DMS153 (cell line): Measurements from ENCODE around the gene HABP4.
A peak's percentile ranks its signal among the peaks of the same experiment; 100 is the strongest.

Experiments
- DNase-seq: peaks from one replicate; lab custom pipeline; 2025; lab: John Stamatoyannopoulos, UW

Gene HABP4, protein sequence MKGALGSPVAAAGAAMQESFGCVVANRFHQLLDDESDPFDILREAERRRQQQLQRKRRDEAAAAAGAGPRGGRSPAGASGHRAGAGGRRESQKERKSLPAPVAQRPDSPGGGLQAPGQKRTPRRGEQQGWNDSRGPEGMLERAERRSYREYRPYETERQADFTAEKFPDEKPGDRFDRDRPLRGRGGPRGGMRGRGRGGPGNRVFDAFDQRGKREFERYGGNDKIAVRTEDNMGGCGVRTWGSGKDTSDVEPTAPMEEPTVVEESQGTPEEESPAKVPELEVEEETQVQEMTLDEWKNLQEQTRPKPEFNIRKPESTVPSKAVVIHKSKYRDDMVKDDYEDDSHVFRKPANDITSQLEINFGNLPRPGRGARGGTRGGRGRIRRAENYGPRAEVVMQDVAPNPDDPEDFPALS

DNA sequence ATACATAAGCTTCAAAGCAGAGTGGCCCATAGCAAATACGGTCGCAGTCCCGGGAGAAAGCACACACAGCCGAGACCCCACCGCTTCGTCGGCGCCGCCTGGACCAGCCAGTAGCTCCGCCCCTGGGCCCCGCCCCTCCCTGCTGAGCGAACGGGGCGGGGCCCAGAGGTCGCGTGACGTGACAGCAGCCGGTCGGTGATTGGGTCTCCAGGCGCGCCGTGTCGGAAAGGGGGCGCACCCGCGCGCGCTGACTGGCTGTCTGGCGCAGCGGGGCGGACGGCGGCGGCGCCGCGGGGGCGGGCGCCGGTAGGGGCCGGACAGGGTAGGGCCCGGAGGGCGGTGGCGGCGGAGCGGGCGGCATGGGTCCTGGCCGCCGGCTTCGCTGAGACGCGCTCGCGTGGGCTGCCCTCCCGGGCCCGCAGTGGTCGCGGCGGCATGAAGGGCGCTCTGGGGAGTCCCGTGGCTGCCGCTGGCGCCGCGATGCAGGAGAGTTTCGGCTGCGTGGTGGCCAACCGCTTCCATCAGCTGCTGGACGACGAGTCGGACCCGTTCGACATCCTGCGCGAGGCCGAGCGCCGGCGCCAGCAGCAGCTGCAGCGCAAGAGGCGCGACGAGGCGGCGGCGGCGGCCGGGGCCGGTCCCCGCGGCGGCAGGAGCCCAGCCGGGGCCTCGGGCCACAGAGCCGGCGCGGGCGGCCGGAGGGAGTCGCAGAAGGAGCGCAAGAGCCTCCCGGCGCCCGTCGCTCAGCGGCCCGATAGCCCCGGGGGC, at the start of gene HABP4:
HABP4 (plus strand) TSS at position 325 of the 768 bp plus-strand sequence; CDS start at position 436, 111 bp downstream.
- peak; percentile 85 for DNase-seq

DNA sequence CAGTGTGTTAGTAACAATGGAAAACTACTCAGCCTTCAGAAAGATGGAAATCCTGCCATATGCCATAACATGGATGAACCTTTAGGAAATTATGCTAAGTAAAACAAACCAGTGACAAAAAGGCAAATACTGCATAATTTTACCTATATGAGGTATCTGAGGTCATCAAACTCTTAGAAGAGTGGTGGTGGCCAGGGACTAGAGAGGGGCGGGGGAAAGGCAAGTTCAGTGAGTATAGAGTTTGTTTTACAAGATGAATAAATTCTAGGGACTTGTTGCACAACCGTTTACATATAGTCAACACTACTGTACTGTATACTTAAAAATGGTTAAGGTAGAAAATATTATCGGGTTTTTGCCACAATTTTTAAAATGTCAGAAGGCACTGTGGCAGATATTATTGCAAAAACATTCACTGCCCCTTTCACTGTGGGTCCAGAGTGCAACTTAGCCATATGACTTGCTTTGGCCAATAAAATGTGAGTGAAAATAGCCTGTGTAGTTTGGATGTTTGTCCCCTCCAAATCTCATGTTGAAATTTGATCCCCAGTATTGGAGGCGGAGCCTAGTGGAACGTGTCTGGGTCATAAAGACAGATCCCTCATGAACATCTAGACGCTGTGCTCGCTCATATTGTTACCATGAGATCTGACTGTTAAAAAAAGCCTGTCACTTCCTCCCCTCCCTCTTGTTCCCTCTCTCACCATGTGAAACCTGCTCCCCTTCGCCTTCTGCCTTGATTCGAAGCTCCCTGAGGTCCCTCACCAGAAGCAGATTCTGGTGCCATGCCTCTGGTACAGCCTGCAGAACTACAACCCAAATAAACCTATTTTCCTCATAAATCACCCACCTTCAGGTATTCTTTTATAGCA, 41.3 kb upstream of the HABP4 start:
- no peak for DNase-seq

DNA sequence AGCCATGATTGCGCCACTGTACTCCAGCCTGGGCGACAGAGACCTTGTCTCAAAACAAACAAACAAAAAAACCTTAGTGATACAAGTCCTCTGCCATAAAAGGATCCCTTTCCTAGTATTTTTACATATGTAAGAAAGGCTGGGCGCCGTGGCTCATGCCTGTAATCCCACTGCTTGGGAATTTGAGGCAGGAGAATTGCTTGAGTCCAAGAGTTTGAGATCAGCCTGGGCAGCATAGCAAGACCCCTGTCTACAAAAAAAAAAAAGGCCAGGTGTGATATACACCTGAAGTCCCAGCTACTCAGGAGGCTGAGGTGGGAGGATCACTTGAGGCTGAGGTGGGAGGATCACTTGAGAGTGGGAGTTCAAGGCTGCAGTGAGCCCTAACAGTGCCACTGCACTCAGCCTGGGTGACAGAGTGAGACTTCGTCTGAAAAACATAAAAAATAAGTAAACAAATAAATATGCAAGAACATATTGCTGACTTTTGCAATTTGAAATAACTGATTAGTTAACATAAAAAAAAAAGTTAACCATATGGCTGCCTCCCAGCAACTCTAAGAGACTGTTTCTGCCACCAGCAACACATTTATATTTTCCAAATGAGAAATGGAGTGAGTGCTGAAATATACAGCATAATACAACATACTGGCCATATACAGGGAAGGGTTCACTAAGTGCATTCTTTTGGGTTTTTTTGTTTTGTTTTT, 38.7 kb upstream of the HABP4 start:
- no peak for DNase-seq

DNA sequence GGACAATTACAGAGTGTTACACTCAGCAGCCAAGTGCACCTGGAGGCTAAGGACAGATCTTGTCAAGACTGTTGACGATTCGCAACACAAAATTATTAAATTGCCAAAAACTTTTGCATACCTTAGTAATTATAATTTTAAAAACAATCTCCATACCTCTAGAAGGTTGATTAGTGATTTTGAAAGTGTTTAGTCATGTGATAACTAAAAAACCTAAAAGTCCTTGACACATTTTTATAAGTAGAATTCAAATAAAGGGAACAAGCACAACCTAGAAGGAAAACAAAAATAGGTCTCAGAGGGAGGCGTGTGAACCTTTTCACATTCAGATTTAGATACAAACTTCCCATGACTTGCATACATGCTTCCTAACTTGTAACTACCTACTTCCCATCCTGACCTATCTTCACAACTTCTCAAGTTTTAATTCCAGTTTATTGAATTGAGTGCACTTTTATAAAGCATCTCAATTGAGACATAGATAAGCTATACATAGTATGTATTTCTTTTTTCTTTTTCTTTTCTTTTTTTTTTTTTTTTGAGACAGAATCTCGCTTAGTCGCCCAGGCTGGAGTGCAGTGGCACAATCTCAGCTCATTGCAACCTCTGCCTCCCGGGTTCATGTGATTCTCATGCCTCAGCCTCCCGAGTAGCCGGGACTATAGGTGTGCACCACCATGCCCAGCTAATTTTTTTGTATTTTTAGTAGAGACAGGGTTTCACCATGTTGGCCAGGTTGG, 37.6 kb upstream of the HABP4 start:
- no peak for DNase-seq

DNA sequence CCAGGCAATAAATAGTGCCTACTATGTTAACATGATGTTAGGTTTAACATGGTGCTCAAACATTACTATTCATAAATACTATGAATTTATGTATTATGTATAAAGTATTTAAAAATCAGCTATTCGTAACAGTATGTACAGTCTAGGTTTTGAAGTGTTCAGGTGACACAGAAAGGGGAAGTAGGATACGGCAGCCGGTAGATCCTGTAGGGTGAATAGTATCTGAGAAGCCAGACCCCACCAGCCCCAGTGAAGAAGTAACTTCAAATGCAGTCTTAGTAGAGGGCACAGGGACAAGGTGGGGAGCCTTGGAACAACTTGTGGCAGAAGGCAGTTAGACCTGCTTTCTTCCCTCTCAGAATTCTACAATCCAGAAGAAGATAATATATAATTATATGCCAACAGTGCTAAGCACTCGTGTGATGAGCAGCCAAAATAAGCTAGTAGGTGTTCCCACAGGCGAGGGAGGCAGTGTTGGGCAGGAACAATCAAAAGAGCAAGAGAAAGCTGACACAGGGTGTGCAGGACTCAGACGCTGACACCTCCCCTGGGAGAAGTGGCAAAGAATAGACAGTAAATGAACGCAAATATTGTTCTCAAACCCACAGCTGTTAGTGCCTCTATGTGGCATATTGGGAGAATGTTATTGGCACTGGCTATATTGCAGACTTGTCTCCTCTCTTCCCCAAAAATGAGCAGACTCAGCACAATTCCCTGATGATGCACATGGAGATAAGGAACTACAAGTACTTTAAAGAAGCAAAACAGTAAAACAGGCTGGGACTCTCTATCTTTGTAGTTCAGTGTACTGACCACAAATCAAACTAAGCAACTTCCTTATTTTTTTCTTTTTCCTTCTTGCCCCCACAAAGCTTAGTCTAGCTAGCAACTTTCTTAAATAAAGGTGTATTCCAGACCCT, 36.4 kb upstream of the HABP4 start:
- peak; percentile 72 for DNase-seq

DNA sequence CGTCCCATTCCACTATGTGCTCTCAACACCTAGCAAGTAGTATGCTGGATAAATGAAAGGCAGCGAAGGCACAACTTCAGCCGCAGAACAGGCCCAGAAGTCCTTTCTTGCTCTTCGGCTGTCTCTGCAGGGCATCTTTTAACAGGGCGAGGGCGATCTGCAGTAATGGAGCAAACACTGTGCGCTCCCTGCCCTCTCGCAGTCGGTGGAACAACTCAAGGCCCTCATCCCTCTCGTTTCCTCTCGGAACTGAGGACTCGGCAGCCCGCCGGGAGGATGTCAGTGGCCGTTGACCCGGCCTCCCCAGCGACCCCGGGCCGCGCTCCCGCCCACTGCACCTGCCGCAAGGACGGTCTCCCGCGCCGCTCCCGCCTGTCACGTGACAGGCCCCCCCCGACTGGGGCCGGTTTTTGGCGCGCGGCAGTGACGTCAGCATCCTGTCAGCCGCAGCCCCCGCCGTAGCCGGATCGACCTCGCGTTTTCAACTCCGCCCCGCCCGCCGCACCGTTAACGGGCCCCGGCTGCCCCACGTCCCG, 32.9 kb upstream of the HABP4 start:
- peak; percentile 72 for DNase-seq

DNA sequence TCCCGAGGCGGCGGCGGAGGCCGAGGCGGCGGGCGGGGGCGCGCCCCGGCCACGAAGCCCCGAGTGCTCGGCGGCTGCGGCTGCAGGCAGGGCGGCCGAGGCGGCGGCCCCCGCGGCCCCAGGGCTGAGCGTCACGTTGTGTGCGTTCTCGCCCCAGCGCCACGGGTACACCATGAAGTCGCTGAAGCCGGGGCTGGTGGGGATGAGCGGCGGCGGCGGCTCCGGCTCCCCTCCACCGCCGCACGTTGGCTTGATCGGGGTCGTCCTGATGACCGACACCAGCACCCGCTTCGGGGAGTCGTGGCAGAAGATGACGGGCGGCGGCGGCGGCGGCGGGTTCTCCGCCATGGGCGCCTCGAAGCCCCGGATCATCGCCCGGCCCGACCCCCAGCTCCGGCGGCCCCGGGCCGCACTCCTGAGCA, 32.3 kb upstream of the HABP4 start:
- no peak for DNase-seq

DNA sequence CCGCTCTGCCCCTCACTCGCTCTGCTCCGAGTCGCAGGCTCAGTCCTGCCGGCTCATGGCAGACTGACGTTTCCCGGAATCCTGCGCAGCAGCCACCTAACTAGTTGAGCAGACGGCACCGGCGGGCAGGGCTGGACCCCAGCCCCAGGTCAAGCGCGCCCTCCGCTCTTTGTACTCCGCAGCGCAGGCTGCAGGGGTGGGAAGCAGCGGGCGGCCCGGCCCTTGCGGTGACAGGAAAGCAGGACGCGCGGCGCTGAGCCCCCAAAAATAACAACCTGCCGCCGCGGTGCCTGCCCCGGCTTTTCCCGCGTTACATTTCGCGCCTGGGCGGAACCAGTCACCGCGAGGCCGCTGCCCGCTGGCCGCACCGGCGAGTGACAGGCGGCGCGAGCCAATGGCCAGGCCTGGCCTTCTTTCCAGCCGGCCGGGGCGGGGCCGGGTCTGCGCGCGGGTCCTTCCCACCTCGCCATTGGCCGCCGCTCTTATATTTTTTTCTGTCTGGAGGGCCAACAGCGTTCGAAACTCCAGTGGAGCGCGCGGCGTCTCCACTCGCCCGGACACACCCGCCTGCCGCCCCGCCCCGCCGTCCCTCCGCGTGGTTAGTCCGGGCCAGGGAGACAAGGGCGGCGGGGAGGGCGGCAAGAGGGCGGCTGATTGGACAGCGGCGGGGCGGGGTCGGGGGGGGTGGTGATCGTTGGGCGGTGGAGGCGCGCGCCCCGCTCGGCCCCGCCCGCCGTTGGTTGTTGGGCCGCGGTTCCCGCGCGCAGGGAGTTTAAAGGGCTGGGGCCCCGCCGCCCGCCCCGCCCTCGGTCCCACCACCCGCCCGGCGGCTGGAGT, 31.7 kb upstream of the HABP4 start, which contains the start of gene ZNF367:
ZNF367 (minus strand) TSS at position 288 of the 837 bp plus-strand sequence. CDS start 338 bp downstream, outside the sequence.
- peak; percentile 95 for DNase-seq

DNA sequence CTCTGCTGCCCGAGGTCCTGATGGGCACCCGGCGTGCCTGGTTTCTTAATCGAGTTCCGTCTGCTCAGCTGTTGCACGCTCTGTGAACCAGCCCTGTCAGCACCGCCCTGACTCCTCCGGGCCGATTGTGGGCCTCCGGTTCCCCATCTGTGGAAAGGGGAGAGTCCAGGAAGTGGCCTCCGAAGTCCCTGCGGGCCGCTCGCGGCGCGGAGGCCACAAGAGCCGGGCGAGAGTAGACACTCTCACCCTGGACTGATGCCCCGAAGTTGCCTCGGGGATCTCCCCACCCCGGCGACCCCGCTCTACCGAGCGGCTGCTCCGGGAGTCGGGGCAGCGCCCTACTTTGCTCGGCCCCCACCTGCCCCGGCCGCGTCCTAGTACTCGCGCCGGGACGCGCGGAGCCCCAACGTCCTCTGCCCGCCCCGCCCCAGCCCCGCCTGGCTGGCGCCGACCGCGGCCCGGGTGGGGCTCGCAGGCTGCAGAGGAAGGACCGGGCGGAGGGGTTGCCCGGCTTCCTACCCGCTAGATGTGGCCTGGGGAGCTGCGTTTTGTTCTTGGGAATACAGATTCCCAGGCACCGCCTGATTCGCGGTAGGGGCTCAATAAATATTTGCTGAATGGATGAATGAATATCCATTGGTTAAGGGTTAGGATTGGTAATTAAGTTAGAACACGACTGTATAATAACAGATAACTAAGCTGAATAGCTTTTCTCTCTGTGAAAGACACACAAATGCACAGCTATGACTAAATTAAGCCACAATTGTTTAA, 30.9 kb upstream of the HABP4 start:
- DNase-seq = peak; percentile 56

DNA sequence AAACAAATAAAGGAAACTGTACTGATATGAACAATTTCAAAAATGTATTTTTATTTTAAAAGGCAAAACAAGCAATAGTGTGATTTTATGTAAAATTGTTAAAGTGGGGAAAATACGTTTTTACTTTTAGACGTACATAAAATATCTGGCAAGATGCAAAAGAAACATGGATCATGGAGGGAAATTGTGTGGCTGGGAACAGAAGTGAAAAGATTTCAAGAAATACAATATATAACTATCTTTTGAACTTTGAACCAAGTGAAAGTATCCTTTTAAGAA, 30.3 kb upstream of the HABP4 start:
- no peak for DNase-seq

DNA sequence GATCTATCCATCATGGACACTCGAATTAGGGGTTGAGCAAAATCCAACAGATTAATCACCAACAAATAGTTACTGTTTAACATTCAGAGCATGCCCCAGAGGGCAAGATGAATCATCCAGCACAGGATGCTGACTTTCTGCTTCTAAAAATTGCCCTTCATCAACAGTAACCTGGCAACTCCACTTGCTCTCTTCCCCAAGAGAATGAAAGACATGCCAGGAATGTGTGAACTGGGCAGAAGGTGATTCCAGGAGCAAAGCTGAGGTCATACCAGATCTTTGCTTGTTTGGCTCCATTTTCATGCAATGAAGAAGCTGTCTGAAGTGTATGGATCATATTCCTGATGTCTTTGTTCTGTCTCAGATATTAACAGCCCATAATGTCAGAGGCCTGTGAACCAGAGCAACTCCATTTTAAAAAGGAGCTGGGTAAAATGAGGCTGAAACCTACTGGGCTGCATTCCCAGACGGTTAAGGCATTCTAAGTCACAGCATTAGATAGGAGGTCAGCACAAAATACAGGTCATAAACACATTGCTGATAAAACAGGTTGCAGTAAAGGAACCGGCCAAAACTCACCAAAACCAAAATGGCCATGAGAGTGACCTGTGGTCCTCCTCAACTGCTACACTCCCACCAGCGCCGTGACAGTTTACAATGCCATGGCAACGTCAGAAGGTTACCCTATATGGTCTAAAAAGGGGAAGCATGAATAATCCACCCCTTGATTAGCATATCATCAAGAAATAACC, 29.3 kb upstream of the HABP4 start:
- no peak for DNase-seq

DNA sequence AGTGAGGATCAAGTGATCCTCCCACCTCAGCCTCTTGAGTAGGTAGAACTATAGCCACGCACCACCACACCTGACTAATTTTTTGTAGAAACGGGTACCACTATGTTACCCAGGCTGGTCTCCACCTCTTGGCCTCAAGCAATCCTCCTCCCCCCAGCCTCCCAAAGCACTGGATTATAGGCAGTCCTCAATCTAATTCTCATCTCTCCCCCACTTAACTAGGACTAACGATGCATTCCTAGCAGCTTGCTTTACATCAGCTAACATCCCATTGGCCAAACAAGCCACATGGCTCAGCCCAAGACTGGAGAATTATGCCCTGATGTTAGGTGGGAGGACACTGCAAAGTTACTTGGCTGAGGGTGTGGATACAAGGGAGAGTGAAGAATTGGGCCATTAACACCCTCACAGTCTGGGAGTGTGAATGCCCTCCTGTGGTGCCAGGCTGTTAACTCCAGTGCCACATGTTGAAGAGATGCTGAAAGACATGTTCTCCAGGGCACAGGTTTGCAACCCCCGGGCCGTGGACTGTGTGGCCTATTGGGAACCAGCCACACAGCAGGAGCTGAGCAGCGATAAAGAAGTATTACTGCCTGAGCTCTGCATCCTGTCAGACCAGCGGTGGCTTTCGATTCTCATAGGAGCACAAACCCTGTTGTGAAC, 26.5 kb upstream of the HABP4 start:
- DNase-seq = no peak

DNA sequence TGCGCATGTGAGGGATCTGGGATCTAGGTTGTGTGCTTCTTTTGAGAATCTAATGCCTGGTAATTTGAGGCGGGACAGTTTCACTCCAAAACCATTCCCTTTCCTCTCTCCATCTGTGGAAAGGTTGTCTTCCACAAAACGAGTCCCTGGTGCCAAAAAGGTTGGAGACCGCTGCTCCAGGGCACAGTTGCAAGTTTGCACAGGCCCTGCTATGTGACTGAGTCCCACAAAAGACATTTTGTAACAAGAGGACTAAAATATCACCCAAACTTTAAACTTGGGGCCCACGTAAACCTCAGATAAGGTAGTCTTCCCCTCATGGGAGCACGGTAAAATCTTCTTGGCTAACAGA, 26.0 kb upstream of the HABP4 start:
- DNase-seq = no peak

DNA sequence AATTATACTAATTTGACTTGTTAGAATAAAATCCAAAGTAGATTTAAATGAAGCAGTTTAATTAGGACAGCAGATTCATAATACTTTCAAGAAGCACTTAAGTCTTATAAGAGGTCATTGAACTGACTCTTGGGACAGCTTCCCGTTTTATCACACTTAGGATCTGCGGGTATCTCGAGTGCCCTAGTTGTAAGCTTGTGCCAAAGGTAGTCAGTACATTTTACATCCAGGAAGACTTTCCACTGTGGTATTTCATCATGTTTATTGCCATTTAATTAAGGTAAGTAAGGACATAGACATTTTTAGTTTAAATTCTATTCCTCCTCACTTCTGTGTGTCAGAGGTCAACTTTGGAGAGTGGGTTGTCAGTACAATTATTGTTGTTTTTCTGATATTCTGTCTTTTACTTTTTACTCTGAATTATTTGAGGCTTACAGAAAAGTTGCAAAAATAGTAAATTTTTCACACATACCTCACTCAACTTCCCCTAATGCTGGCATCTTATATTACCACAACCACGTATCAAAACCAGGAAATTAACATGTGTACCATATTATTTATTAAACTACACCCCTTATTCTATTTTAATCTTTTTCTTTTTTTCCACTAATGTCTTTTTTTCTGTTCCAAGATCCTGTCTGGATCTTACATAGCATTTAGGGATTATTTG, 24.3 kb upstream of the HABP4 start:
- DNase-seq = no peak

DNA sequence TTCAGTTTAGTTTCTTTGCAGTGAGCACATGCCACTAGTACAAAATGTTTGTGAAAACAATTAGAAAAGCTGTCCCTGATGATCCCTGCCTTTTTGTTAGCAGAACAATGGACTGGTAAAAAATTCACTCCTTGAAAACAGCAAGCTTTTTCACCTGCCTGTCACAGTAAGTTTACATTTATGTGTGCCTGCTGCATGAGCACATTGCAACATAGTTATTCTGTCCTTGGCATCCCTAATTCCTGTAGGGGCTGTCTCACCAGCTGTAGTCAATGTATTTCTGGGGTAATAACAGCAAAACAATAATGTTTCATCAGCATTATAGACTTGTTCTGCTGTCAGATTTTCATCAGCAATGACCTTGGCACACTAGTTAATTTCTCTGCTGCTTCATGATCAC, 20.2 kb upstream of the HABP4 start:
- DNase-seq = no peak

DNA sequence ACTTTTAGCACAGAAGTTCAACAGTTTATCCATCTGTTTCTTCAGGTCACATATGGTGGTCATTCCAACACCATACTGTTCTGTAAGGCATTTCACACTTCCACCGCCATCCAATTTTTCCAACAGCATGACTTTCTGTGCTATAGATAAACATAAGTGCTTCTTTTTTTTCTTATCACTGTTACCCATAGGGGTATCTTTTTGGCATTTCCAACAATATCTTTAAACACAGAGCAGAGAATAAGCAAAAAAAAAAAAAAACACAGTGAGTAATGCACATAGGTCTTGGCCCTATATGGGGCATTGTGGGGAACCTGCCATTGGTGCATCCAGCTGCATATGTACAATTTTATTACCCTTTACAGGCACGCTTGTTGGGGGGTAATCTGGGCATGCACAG, 19.6 kb upstream of the HABP4 start:
- DNase-seq = no peak
